ACC112 (cell line): ENCODE data around the gene SLC9C1.

ENCODE experiments used
- H2AFZ ChIP-seq: fragments of 200-600 bp; sonication (generic); one replicate; pipeline ENCODE4 v1.6.0; 2017; ENCODE audit warnings: antibody characterized with exemption, low read length; ENCODE audit not compliant: unreplicated experiment
- H3K27ac ChIP-seq: fragments of 200-600 bp; sonication (generic); 2 replicates; pipeline ENCODE4 v1.5.1; 2014; ENCODE audit warnings: low read depth, mild to moderate bottlenecking, antibody characterized with exemption, low read length, moderate library complexity
- H3K27me3 ChIP-seq: fragments of 200-600 bp; sonication (generic); 2 replicates; pipeline ENCODE4 v1.6.1; 2014; ENCODE audit warnings: mild to moderate bottlenecking, antibody characterized with exemption, low read length, moderate library complexity, mixed read lengths; ENCODE audit not compliant: insufficient read depth
- H3K36me3 ChIP-seq: fragments of 200-600 bp; sonication (generic); 2 replicates; pipeline ENCODE4 v1.6.1; 2016; ENCODE audit warnings: mild to moderate bottlenecking, antibody characterized with exemption, low read length, moderate library complexity, mixed read lengths; ENCODE audit not compliant: insufficient read depth
- H3K4me1 ChIP-seq: fragments of 200-600 bp; sonication (generic); one replicate; pipeline ENCODE4 v1.6.1; 2016; ENCODE audit warnings: low read length, mixed read lengths; ENCODE audit not compliant: insufficient read depth, unreplicated experiment, control insufficient read depth
- H3K4me3 ChIP-seq: fragments of 200-600 bp; sonication (generic); 2 replicates; pipeline ENCODE4 v1.5.1; 2014; ENCODE audit warnings: mild to moderate bottlenecking, low read depth, low read length
- H3K79me2 ChIP-seq: fragments of 200-600 bp; sonication (generic); one replicate; pipeline ENCODE4 v1.6.0; 2016; ENCODE audit warnings: low read length; ENCODE audit not compliant: control insufficient read depth, unreplicated experiment, insufficient read depth

The SLC9C1 gene

GRCh38 chr3:112306825-112307224, 12.8 kb upstream of the SLC9C1 start:
- H3K79me2 ChIP-seq: no peaks in the 10 kb centered on the region

GRCh38 chr3:112304611-112305010, 10.6 kb upstream of the SLC9C1 start:
- Histone ChIP-seq H3K79me2 (no peaks in the 10 kb centered on the region), H3K27me3 (no peaks in the 10 kb centered on the region), H3K27ac (no peak overlapping the region), H2AFZ (peak overlapping the region; percentile 82), H3K36me3 (no peaks in the 10 kb centered on the region), H3K4me1 (peaks cover 16% of the 10 kb centered on the region), H3K4me3 (peak overlapping the region; percentile 76)

More at GRCh38 chr3:112306825-112307224, 12.8 kb upstream of the SLC9C1 start:
- Histone ChIP-seq H3K27ac (no peak overlapping the region), H3K27me3 (no peaks in the 10 kb centered on the region), H3K4me1 (peaks cover 16% of the 10 kb centered on the region), H3K36me3 (no peaks in the 10 kb centered on the region), H3K4me3 (no peak overlapping the region), H2AFZ (no peak overlapping the region)

DNA sequence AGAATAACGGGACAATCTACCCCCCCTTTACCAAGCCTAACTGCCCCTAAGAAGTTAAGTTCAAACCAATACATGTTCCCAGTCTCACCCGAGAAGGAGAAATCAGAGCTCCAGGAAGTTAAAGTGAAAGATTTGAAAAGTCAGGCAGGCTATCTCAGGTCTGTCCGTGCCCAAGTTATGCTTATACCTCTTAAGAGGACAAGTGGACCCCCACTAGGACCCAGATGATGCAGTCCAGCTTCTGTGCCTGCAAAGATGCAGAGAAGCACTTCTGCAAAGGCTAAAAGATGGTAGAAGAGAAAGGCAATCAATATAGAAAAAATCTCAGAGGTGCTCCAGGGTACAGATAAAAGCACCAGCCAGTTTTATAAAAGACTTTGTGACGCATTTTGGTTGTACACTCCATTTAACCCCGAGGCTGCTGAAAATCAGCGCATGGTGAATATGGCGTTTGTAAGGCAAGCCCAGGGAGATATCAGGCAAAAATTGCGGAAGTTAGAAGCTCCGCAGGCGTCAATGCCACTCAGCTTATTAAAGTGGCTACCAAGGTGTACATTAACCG, 9.8 kb upstream of the SLC9C1 start:
- Histone ChIP-seq H3K4me1 (peaks cover 16% of the 10 kb centered on the region), H3K27me3 (no peaks in the 10 kb centered on the region), H2AFZ (peak overlapping the region; percentile 82), H3K27ac (no peak overlapping the region), H3K79me2 (no peaks in the 10 kb centered on the region), H3K36me3 (no peaks in the 10 kb centered on the region), H3K4me3 (peak overlapping the region; percentile 76)

- peak overlapping the region; percentile 82 for H2AFZ ChIP-seq
- no peak overlapping the region for H3K27ac ChIP-seq
- H3K27me3 ChIP-seq: no peaks in the 10 kb centered on the region
- peaks cover 14% of the 10 kb centered on the region for H3K4me1 ChIP-seq
- H3K36me3 ChIP-seq: no peaks in the 10 kb centered on the region
- H3K79me2 ChIP-seq: no peaks in the 10 kb centered on the region
- peak overlapping the region; percentile 76 for H3K4me3 ChIP-seq
Measured at GRCh38 chr3:112302881-112303763, 9.1 kb upstream of the SLC9C1 start.

GRCh38 chr3:112302150-112302830, 8.3 kb upstream of the SLC9C1 start:
- H2AFZ ChIP-seq: peak overlapping the region; percentile 82
- no peaks in the 10 kb centered on the region for H3K27me3 ChIP-seq
- H3K27ac ChIP-seq: no peak overlapping the region
- H3K36me3 ChIP-seq: no peaks in the 10 kb centered on the region
- H3K4me3 ChIP-seq: peak overlapping the region; percentile 76
- no peaks in the 10 kb centered on the region for H3K79me2 ChIP-seq
- peaks cover 15% of the 10 kb centered on the region for H3K4me1 ChIP-seq

- Histone ChIP-seq H3K36me3 (no peaks in the 10 kb centered on the region), H3K4me1 (peaks cover 11% of the 10 kb centered on the region), H3K79me2 (no peaks in the 10 kb centered on the region), H2AFZ (no peak overlapping the region), H3K4me3 (no peak overlapping the region), H3K27ac (no peak overlapping the region), H3K27me3 (no peaks in the 10 kb centered on the region)
Measured at GRCh38 chr3:112298781-112299180, 4.8 kb upstream of the SLC9C1 start.

DNA sequence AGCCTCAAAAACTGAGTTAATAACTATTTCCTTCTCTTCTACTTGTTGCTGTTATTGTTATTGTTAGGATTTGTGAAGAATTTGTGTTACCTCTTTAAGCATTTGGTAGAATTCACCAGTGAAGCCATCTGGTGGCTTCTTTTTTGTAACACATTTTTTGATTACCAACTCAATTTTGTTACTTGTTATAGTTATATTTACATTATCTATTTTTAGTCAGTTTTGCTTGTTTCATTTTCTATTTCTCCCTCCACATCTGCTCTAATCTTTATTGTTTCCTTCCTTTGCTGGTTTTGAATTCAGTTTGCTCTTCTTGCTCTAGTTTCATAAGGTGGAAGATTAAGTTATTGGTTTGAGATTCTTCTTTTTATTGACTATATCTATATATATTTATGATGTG, 3.7 kb upstream of the SLC9C1 start:
- Histone ChIP-seq H3K36me3 (no peaks in the 10 kb centered on the region), H2AFZ (peak overlapping the region; percentile 74), H3K4me1 (peaks cover 4% of the 10 kb centered on the region), H3K79me2 (no peaks in the 10 kb centered on the region), H3K4me3 (no peak overlapping the region), H3K27me3 (no peaks in the 10 kb centered on the region), H3K27ac (no peak overlapping the region)

GRCh38 chr3:112289011-112289410, 5.0 kb downstream of the SLC9C1 start:
- H2AFZ ChIP-seq: no peak overlapping the region
- H3K4me1 ChIP-seq: no peaks in the 10 kb centered on the region
- H3K36me3 ChIP-seq: no peaks in the 10 kb centered on the region
- H3K4me3 ChIP-seq: no peak overlapping the region
- H3K27ac ChIP-seq: no peak overlapping the region
- no peaks in the 10 kb centered on the region for H3K79me2 ChIP-seq
- no peaks in the 10 kb centered on the region for H3K27me3 ChIP-seq

DNA sequence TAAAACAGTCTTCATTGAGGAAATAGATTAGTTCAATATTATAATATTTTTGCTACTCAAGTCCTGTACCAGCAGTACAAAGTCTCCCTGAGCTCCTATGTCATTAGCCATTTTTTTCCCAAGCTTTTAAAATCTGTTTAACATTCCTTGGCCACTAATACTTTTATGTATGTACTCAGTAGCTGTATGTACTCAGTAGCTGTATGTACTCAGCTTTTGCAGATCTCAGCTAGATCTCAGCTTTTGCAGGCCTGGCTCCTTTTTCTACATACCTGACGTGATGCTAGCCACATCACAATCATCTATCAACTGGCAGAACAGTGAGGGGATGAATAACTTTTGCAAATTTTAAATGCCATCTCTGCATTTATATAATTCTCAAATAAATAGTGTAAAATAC, 13.8 kb downstream of the SLC9C1 start:
- H3K27ac ChIP-seq: no peak overlapping the region
- no peak overlapping the region for H3K4me3 ChIP-seq
- H3K4me1 ChIP-seq: no peaks in the 10 kb centered on the region
- no peaks in the 10 kb centered on the region for H3K79me2 ChIP-seq
- H2AFZ ChIP-seq: no peak overlapping the region
- no peaks in the 10 kb centered on the region for H3K36me3 ChIP-seq
- H3K27me3 ChIP-seq: peaks cover 51% of the 10 kb centered on the region

DNA sequence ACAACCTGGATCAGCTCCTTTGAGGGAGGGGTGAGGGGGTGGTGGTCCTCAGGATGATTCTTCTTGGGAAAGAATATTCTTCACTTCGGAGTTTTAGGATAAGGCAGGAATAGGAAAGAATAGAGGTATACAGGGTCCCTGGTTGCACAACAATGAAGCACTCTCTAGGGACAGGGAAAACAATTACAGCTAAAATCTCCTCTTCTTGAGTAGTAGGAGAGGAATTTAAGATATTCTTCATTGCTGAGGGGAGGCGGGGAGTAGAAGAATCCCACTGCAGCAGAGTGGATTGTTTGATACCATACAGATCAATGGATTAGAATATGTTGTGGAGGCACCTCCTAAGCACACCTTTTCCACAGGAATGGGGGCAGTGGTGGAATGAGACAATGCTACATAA, 20.5 kb downstream of the SLC9C1 start:
- Histone ChIP-seq H3K36me3 (no peaks in the 10 kb centered on the region), H3K4me3 (no peak overlapping the region), H3K4me1 (no peaks in the 10 kb centered on the region), H3K27ac (no peak overlapping the region), H3K27me3 (peaks cover 5% of the 10 kb centered on the region), H3K79me2 (no peaks in the 10 kb centered on the region), H2AFZ (no peak overlapping the region)
